HCT116 (cell line): ENCODE measurements around the gene NR4A1. TPM values are rescaled to one million over a fixed set of nuclear protein-coding genes. Genes with fewer than 3 reads are reported as not detected.

Experiments
- ATAC-seq: fragments of 200-7000 bp; cut with Tn5 transposase; 2 replicates; pipeline ENCODE4 v1.9.1; 2020; ENCODE audit warnings: mild to moderate bottlenecking, moderate library complexity
- BruUV-seq: library from RNA; stranded (reverse); fragments of 400-500 nt; replicated peaks from 2 replicates; lab custom pipeline; 2021; lab: Mats Ljungman, UMichigan
- CTCF ChIA-PET: fragments of 300-600 bp; sonication (Branson Sonifier 250); formaldehyde crosslinking; loops from one replicate; lab custom pipeline; 2021; ENCODE audit warnings: antibody characterized with exemption; lab: Charles Lee
- POLR2A ChIA-PET: fragments of 300-600, 350-600 bp; sonication (Branson Sonifier 250); formaldehyde crosslinking; loops from one replicate; lab custom pipeline; 2021; ENCODE audit warnings: antibody characterized with exemption; lab: Charles Lee
- RAD21 ChIA-PET, 2 experiments: fragments of 300-600 bp; sonication (Branson Sonifier 250); formaldehyde crosslinking; loops; one replicate each; lab custom pipeline; 2023; ENCODE audit warnings: low total read pairs in 2 of 2; ENCODE audit not compliant: uncharacterized antibody in 2 of 2, unreplicated experiment in 2 of 2, low non-redundant PET in 1 of 2; lab: Charles Lee
- DNase-seq: peaks from one replicate; pipeline ENCODE4 v3.0.0-alpha.2; 2010; ENCODE audit warnings: low read depth, low spot score
- H2AFZ ChIP-seq: fragments of 200-600 bp; shearing (Covaris generic), sonication (generic); 2 replicates; pipeline ENCODE4 v1.6.1; 2017; ENCODE audit warnings: low read depth, mixed run types, mixed read lengths, antibody characterized with exemption, low read length; ENCODE audit not compliant: poor library complexity, severe bottlenecking
- H3K27ac ChIP-seq: 2 replicates; pipeline ENCODE4 v1.5.1; 2012; ENCODE audit warnings: low read depth, low read length
- H3K27me3 ChIP-seq: fragments of 200-600 bp; sonication (generic); 2 replicates; pipeline ENCODE4 v1.6.1; 2016; ENCODE audit warnings: mixed run types, low read length, mixed read lengths; ENCODE audit not compliant: insufficient read depth
- H3K36me3 ChIP-seq, 2 experiments: fragments of 200-500 bp in 1 of 2; fragments of 200-600 bp in 1 of 2; sonication (Bioruptor generic) in 1 of 2; sonication (generic) in 1 of 2; 2 replicates each; pipeline versions ENCODE4 v1.5.1 to v1.6.1; 2014 to 2016; ENCODE audit warnings: low read length in 2 of 2, inconsistent platforms in 1 of 2, mixed read lengths in 1 of 2, mixed run types in 1 of 2; ENCODE audit not compliant: insufficient read depth in 2 of 2, control insufficient read depth in 1 of 2
- H3K4me1 ChIP-seq, 2 experiments: fragments of 200-600 bp in 1 of 2; sonication (generic) in 1 of 2; 2 replicates each; pipeline versions ENCODE4 v1.5.1 to v1.6.1; 2012 to 2017; ENCODE audit warnings: low read length in 2 of 2, inconsistent platforms in 1 of 2, mild to moderate bottlenecking in 1 of 2, mixed read lengths in 1 of 2, mixed run types in 1 of 2, moderate library complexity in 1 of 2; ENCODE audit not compliant: insufficient read depth in 2 of 2, control insufficient read depth in 1 of 2
- H3K4me2 ChIP-seq: fragments of 200-600 bp; sonication (generic); 2 replicates; pipeline ENCODE4 v1.6.1; 2017; ENCODE audit warnings: mixed run types, low read length, mixed read lengths
- H3K4me3 ChIP-seq, 2 experiments: fragments of 200-600 bp in 1 of 2; sonication (generic) in 1 of 2; replicated peaks in 1 of 2; 2 replicates each; pipeline ENCODE4 v1.5.1; 2011 to 2016; ENCODE audit warnings: low read length in 2 of 2, control low read depth in 1 of 2, low read depth in 1 of 2, mild to moderate bottlenecking in 1 of 2, mixed read lengths in 1 of 2, mixed run types in 1 of 2
- H3K79me2 ChIP-seq: fragments of 200-600 bp; sonication (generic); 2 replicates; pipeline ENCODE4 v1.6.1; 2017; ENCODE audit warnings: mild to moderate bottlenecking, mixed run types, low read length, moderate library complexity, mixed read lengths; ENCODE audit not compliant: insufficient read depth
- H3K9ac ChIP-seq: fragments of 200-600 bp; sonication (generic); 2 replicates; pipeline ENCODE4 v1.6.1; 2016; ENCODE audit warnings: low read length, mixed read lengths
- H3K9me2 ChIP-seq: fragments of 200-600 bp; sonication (generic), shearing (Covaris generic); 2 replicates; pipeline ENCODE4 v1.6.1; 2017; ENCODE audit warnings: mixed run types, mild to moderate bottlenecking, moderate library complexity; ENCODE audit not compliant: insufficient read depth
- H3K9me3 ChIP-seq, 2 experiments: fragments of 200-500 bp in 1 of 2; fragments of 200-600 bp in 1 of 2; sonication (Bioruptor generic) in 1 of 2; sonication (generic) in 1 of 2; 2 replicates each; pipeline ENCODE4 v1.6.1; 2014 to 2017; ENCODE audit warnings: low read length in 2 of 2, mixed read lengths in 2 of 2, inconsistent platforms in 1 of 2, low read depth in 1 of 2, mild to moderate bottlenecking in 1 of 2, mixed run types in 1 of 2, moderate library complexity in 1 of 2; ENCODE audit not compliant: control insufficient read depth in 1 of 2, insufficient read depth in 1 of 2
- H4K20me1 ChIP-seq: fragments of 200-600 bp; sonication (generic), shearing (Covaris generic); 2 replicates; pipeline ENCODE4 v1.6.1; 2017; ENCODE audit warnings: mixed run types, mild to moderate bottlenecking, moderate library complexity; ENCODE audit not compliant: insufficient read depth
- ATF3 ChIP-seq: IDR thresholded peaks from 2 replicates; pipeline ENCODE4 v1.6.1; 2012
- CTCF ChIP-seq, 3 experiments: fragments of 200-600 bp in 1 of 3; sonication (generic) in 1 of 3; IDR thresholded peaks in 2 of 3; conservative IDR thresholded peaks in 1 of 3; 2 replicates each; pipeline ENCODE4 v1.5.1; 2012 to 2017; ENCODE audit warnings: low read depth in 2 of 3, low read length in 2 of 3, antibody characterized with exemption in 1 of 3, borderline replicate concordance in 1 of 3, control low read depth in 1 of 3, mild to moderate bottlenecking in 1 of 3, mixed read lengths in 1 of 3, mixed run types in 1 of 3, moderate library complexity in 1 of 3; ENCODE audit not compliant: insufficient read depth in 1 of 3
- ELF1 ChIP-seq: IDR thresholded peaks from 2 replicates; pipeline ENCODE4 v1.6.1; 2012; ENCODE audit warnings: low read depth, borderline replicate concordance
- EZH2 ChIP-seq: fragments of 200-600 bp; sonication (generic); IDR thresholded peaks from 2 replicates; pipeline ENCODE4 v1.6.1; 2017; ENCODE audit warnings: antibody characterized with exemption, mixed run types
- FOSL1 ChIP-seq: IDR thresholded peaks from 2 replicates; pipeline ENCODE4 v1.6.1; 2012; ENCODE audit warnings: low read depth
- SIN3A ChIP-seq: IDR thresholded peaks from 2 replicates; pipeline ENCODE4 v1.6.1; 2012; ENCODE audit warnings: low read depth
- SRF ChIP-seq: IDR thresholded peaks from 2 replicates; pipeline ENCODE4 v1.6.1; 2012; ENCODE audit warnings: low read depth
- intact Hi-C: fragments of 100-400 bp; cut with micrococcal nuclease; formaldehyde crosslinking; loops from 2 replicates; pipeline ENCODE4 v1.10.0; 2022
- total RNA-seq: library from RNA; stranded (reverse); gene quantifications from one replicate; pipeline ENCODE4 v1.2.1, GENCODE V29; 2021; ENCODE audit not compliant: unreplicated experiment
- TF ChIP-seq, protein P1 (sequence below): IDR thresholded peaks from 2 replicates; pipeline ENCODE4 v1.6.1; 2012

NR4A1 gene
- total RNA-seq, 1 experiment from 2014 or later, result 35.3 TPM

GRCh38 chr12:52055731-52056711, 4.8 kb downstream of the NR4A1 start:
- RAD21 ChIA-PET, result no interaction called here
- peaks cover 3 to 8% of the 10 kb centered on the region in 2 experiments; a peak in 2 of 4 replicates for H3K36me3 ChIP-seq
- no peak overlapping the region for H3K9ac ChIP-seq

More at GRCh38 chr12:52055731-52056711, 4.8 kb downstream of the NR4A1 start:
- ChIA-PET CTCF (interaction anchor here (0.6 to 1.3 kb wide), 2 partner anchors 15 to 30 kb away, joined by 3 to 4 read pairs; no protein-coding TSS in a partner anchor), POLR2A (no interaction called here)
- no peak overlapping the region for H3K4me2 ChIP-seq
- no peaks in the 10 kb centered on the region for H3K9me3 ChIP-seq
- peaks cover 31% of the 10 kb centered on the region; the same call in 1 of the 2 replicates for H3K79me2 ChIP-seq
- no TSS peak for BruUV-seq
- H2AFZ ChIP-seq, result no peak overlapping the region
- ATAC-seq (no peak), DNase-seq (no peak)
- no peak overlapping the region for H3K27ac ChIP-seq
- no peaks in the 10 kb centered on the region for H4K20me1 ChIP-seq
- TF ChIP-seq, protein P1, sequence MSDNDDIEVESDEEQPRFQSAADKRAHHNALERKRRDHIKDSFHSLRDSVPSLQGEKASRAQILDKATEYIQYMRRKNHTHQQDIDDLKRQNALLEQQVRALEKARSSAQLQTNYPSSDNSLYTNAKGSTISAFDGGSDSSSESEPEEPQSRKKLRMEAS, result no peak
- TF ChIP-seq ATF3 (no peak), FOSL1 (no peak), SIN3A (no peak), EZH2 (no peak), ELF1 (no peak), SRF (no peak), CTCF (IDR thresholded peaks at IDR 0.05 in 2 of 3, conservative IDR thresholded peaks at IDR 0.05 in 1 of 3; ENCODE audit: borderline replicate concordance in 1 of 3, insufficient read depth in 1 of 3, low read depth in 2 of 3, low read length in 2 of 3) (no peak)
- TF ChIP-seq, all 23 proteins: peak for 0
- Histone ChIP-seq H3K27me3 (no peaks in the 10 kb centered on the region), H3K4me1 (peaks cover 10 to 19% of the 10 kb centered on the region in 2 experiments; a peak in 3 of 4 replicates), H3K4me3 (no peak overlapping the region), H3K9me2 (no peaks in the 10 kb centered on the region)
- intact Hi-C loops, result no loop called here
